GM18502 (cell line): ENCODE measurements around the gene NHP2.
"Not testable (repeated sequence)": the region's sequence is repeated elsewhere in the genome, so short reads cannot be mapped to it uniquely, and the experiment has no call there.

Experiments
- ATAC-seq: cut with Tn5 transposase; IDR thresholded peaks from one replicate; pipeline ENCODE4 v1.9.1; 2021; ENCODE audit warnings: mild to moderate bottlenecking; ENCODE audit not compliant: unreplicated experiment, poor library complexity

Gene NHP2

DNA sequence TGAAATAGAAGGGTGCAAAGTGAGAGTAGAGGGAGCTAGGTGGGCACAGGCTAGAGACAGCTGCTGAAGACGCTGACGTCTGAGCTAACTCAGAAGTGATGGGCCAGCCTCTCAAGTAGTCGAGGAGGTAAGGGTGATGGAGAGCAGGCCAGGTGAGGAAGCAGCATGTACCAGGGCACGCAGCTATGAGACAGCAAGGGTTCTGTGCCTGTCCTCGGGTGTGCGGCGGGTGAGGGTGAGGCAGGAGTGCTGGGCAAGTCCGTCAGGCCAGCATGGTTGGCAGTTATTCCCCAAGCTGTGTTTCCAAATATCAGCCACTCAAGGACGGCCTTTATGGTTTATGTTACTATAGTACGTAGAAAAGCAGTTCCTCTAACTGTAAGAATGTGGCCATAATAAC, 16.7 kb downstream of the NHP2 start:
- no peak for ATAC-seq

DNA sequence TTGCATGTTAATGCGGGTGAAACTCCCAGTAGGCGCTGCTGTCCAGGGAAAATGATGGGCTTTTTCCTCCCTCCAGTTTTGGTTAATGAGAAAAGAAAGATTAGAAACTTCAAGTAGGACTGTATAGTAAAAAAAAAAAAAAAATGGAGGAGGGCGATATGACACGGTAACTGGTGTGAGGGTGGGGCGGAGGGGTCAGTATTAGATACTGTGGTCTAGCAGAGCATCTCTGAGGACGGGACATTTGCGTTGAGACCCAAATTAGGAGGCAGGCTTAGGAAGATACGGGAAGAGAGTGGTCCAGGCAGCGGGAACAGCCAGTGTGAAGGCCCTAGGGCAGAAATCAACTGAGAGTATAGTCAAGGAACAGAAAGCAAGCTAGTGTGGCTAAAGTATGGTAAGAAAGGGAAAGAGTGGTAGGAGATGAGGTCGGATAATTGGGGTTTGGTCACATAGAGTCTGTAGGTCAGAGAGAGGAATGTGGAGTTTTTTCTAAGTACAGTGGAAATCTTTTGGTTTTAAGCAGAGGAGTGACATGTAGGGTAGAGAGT, 22.2 kb downstream of the NHP2 start:
- no peak for ATAC-seq

DNA sequence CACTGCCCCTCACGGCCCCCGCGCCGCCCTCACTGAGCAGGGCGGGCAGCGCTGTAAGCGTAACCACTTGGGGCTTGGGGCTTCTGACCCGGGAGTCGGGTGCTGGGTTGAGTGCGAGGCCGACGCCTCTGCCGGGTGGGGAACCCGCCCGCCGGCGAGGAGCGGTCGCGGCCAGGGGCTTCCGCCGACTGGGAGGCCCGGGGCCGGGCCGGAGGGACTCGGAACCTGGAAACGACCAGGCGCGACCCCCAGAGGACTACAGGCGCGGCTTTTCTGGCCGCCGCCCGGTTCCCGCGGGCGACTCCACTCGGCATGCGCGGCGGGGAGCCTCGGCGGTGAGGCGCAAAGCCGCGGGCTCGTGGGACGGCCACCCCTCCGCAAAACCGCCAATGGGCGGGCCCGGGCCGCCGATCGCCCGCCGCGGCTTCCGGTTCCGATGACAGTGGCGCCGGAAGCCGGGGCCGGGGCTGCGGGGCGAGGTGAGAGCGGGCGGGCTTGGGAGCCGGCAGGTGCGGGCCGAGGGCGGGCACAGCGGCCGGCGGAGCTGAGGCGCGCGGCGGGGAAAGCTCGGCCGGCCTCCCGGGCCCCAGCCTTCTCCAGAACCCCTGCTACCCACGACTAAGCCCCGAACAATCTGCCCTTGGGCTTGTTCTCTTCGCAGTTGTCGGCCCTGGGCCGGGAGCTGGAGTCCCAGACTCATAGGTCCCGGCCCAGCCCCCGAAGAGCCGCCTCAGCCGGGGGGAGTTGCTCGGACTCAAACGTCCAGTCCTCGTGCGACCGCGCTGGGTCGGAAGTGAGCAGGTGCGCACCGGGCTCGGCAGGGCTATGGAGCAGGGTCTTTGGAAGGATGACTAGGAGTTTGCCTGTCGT, 22.9 kb downstream of the NHP2 start, which contains the start of gene RMND5B:
RMND5B (plus strand) TSS at position 439 of the 870 bp plus-strand sequence. CDS start 7,106 bp downstream, outside the sequence.
- ATAC-seq: peak; percentile 88

DNA sequence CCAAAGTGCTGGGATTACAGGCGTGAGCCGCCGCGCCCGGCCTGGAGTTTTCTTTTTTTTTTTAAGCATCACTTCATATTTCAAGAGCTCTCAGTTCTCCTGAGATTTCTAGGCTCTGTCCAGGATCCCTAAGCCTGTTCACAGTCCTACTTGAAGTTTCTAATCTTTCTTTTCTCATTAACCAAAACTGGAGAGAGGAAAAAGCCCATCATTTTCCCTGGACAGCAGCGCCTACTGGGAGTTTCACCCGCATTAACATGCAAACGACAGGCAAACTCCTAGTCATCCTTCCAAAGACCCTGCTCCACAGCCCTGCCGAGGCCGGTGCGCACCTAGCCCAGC, 23.5 kb downstream of the NHP2 start:
- ATAC-seq: not testable (repeated sequence)

DNA sequence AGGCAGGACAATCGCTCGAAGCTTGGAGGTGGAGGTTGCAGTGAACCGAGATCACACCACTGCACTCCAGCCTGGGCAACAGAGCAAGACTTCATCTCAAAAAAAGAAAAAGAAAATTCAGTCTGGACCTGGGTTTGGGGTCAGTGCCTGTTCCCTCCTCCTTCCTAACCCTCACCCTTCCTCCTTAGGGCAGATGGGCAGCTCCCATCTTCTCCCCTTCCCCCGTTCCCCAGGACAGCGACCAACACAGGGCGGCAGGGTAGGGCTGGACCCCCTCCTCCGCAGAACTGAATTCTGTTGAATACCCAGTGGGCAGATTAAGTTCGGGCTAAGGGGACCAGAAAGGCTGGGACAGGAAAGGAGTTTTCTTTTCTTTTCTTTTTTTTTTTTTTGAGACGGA, 24.4 kb downstream of the NHP2 start:
- ATAC-seq: no peak

DNA sequence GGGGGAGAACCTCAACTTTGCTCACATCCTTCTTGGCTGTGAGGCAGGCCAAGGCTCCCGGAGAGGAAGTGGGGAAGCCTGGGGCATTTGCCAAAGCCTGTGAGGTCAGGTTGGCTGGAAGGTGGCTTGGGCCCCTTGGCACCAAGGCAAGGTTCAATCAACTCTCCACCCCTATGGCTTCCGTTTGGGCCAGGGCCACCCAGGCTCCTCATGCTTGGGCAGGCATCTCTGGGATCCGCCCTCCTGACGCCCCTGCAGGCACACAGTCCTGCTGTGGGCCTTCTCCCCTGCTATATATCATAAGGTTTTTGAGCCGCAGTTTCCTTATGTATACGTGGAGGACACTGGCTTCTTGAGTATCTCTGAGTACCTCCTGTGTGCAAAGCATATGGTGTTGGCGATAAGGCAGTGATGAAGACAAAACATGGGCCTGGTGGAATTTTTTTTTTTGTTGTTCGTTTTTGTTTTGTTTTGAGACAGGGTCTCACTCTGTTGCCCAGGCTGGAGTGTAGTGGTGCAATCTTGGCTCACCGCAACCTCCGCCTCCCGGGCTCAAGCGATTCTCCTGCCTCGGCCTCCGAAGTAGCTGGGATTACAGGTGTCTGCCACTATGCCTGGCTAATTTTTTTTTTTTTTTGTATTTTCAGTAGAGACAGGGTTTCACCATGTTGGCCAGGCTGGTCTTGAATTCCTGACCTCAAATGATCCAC, 26.2 kb downstream of the NHP2 start:
- not testable (repeated sequence) for ATAC-seq

DNA sequence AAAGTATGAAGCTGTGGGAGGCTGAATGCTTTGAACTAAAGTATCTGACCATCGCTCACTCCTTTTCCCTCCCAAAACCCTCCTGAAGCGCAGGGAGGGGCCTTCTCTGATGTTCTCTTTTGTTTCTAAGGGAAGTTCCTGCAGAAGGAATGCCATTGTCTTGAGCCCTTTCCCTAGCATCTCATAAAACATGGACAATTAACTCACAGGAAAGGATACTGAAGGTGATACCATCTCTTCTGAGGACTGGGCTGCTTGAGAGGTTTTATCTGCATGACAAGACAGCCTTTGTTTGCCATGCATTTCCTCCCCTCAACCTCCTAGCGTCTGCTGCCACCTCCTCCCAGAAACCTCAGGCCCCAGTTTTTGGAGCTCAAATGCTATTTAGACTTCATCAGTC, 27.1 kb downstream of the NHP2 start:
- no peak for ATAC-seq

DNA sequence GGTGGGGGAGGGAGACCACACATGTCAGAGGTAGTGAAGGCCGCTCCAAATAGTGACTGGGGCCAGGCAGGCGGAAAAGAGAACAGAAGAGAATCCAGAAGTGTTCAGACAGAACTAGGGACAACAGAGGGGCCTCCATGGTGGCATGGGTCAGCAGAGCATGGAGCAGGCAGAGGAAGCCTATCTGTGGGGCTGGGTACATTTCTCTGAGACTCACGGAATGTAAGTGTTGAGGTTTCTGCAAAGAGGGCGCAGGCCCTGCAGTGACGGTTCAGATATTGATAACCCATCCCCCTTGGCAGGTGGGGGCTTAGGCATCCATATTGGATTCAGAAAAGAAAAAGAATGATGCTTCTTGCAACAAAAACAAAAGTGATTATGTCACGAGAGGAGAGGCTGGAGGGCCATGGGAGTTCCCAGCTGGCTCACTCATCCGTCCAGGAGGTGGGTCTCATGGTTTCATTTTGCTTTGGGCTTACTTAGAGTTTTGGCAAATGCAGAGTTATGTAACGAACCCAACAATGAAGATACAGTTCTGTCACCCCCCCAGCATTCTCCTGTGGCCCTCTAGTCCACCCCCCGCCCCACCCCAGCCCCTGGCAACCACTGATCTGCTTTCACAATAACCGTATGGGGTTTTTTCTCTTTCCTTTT, 28.3 kb downstream of the NHP2 start:
- no peak for ATAC-seq

DNA sequence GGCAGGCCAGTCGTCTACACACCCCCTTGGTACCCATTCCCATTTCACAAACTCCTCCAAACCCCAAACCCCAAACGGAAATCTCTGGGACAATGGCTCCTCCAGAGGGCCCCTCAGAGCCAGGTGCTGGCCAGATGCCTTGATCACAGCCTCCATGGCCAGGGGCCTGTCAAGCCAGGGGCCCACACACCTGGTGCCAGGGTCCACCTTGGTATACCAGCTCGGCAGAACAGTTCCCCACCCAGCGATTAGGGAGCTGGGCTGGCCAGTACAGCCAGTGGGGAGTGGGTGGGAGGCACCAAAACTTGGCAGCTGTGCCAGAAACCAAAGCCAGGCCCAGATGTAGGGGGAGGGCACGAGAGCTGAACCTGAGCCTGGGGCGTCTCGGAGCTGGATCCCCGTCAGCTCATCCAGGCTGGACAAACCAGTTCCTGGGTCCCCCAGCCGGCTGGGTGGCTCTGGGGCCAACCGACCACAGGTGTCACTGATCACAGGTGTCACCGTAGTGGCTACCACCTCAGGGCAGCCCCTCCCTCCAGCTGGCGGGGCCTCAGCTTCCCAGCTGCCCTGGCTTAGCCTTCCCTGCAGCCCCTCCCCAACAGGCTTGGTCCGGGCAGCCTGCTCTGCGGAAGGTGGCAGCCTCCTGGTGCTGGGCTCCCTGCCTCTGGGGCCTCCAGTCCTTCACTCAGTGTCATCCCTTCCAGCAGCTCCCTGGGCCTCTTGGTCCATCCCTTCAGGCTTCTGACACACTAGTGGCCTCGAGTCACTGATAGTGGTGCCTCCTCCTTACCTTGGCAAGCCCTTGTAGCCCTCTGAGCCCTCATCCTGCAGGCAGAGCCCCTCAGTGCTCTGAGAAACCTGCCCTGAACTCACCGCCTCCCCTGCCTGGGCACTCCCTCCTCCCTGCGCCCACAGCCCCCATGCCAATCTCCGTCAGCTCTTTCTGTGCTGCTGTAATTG, 29.4 kb downstream of the NHP2 start:
- no peak for ATAC-seq

DNA sequence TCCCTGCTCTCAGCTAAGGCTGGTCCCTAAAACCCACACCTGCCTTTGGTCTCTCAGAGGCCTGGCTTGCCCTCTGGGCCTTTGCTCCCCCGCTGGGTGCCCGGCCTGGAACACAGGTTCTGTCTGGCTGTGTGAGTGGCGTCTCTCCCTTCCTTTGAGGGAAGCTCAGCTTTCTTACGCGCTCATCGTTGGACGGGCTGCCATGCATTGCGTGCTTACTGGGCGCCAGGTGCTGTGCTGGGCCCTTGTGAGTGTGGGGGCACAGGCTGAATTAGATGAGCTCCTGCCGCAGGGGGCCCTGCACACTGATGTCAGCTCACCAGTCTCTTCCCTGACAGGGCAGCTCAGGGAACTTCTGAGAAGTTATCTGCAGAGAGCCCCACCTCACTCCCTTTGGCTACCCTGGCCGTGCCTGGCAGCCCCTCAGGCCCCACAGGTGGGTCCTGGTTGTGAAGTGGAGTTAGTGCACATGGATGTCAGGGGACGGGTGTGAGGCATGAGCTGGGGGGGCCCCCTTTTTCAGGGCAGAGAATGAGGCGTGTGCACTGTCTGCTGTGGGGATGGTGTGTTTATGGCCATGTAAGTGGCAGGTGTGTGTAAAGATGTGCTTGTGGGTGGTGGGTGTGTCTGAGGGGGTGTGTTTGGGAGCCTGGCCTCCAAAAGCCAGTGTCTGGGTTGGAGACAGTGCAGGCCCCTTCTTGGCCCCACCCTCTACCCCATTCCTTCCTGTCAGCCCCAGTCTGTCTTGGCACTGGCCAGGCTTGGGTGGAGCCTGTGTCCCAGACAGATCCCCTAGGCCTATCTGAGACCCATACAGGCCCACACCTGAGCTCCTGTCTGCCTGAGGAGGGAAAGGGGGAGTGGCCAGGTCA, 30.4 kb downstream of the NHP2 start:
- ATAC-seq: no peak

DNA sequence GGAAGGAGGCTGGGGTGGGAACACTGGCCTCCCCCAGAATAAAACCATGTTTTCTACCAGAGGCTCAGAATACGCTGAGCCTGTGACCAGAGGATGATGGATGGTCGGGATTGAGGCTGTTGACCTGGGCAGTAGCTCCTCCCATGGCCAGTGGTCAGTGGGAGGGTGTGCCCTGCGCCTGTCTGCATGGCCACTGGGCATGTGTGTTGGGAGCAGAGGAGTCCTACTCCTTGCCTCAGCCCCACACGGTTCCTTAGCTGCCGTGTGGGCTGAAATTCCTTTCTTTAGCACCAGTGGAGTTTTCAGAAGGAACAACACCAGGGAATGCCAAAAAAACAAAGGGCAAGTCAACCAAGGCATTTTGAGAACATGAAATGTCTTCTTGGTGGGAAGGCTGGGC, 31.3 kb downstream of the NHP2 start:
- ATAC-seq: no peak

DNA sequence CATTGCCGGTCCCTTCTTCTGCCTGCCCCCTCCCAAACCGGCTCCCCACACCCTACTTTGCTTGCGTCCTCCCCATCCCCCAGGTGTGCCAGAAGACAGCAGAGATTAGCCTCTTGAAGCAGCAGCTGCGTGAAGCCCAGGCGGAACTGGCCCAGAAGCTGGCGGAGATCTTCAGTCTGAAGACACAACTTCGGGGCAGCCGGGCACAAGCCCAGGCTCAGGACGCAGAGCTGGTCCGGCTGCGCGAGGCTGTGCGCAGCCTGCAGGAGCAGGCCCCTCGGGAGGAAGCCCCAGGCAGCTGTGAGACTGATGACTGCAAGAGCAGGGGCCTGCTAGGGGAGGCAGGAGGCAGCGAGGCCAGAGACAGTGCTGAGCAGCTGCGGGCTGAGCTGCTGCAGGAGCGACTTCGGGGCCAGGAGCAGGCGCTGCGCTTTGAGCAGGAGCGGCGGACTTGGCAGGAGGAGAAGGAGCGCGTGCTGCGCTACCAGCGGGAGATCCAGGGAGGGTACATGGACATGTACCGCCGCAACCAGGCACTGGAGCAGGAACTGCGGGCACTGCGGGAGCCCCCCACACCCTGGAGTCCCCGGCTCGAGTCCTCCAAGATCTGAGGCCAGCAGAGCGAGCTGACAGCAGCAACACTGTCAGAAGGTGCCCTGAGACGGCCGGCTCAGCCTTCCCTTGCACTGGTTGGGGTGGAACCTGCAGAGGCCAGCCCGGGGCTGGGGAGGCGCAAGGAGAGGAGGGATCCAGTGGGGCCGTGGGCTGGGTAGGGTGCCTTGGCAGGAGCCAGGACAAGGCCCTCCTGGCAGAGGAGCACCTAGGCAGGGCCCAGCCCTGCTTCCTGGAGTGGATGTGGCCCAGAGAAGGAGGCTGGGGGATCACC, 32.1 kb downstream of the NHP2 start:
- no peak for ATAC-seq

DNA sequence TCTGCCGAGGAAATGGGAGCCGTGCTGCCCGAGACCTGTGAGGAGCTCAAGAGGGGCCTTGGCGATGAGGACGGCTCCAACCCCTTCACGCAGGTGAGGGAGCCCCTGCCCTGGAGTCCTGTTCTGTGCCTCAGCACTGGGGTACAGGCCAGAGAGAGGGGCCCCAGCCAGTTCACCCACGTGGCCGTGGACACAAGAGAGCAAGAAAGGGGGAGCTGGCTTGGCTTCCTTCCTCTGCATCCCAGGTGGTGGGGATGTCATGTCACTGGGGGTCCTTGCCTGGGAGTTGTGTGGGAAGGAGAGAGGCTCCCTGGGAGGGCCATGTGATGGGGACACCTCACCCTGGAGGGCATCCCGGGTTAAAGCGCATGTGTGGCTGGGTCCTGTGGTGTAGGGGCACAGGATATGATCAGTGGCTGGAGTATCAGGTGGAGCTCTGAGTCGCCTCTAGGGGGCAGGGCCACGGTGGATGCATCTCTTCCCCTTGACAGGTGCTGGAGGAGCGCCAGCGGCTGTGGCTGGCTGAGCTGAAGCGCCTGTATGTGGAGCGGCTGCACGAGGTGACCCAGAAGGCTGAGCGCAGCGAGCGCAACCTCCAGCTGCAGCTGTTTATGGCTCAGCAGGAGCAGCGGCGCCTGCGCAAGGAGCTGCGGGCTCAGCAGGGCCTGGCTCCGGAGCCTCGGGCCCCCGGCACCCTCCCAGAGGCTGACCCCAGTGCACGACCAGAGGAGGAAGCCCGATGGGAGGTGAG, 32.9 kb downstream of the NHP2 start:
- peak; percentile 80 for ATAC-seq

DNA sequence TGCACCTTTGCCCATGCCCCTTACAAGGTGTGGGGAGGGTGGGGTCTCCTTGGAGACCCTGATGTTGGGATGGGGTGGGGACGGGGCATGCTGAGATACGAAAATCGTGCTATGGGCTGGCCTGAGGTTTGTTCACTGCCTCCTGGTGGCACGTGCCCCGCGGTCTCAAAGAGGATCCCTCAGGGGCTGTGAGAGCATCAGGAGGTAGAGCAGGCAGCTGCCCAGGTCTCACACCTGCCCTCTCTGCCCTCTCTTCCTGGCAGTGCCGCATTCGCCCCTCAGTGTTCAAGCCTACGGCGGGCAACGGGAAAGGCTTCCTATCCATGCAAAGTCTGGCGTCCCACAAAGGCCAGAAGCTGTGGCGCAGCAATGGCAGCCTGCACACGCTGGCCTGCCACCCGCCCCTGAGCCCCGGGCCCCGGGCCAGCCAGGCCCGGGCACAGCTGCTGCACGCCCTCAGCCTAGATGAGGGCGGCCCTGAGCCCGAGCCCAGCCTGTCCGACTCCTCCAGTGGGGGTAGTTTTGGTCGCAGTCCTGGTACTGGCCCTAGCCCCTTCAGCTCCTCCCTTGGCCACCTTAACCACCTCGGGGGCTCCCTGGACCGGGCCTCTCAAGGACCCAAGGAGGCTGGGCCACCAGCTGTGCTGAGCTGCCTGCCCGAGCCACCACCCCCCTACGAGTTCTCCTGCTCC, 33.6 kb downstream of the NHP2 start:
- no peak for ATAC-seq

DNA sequence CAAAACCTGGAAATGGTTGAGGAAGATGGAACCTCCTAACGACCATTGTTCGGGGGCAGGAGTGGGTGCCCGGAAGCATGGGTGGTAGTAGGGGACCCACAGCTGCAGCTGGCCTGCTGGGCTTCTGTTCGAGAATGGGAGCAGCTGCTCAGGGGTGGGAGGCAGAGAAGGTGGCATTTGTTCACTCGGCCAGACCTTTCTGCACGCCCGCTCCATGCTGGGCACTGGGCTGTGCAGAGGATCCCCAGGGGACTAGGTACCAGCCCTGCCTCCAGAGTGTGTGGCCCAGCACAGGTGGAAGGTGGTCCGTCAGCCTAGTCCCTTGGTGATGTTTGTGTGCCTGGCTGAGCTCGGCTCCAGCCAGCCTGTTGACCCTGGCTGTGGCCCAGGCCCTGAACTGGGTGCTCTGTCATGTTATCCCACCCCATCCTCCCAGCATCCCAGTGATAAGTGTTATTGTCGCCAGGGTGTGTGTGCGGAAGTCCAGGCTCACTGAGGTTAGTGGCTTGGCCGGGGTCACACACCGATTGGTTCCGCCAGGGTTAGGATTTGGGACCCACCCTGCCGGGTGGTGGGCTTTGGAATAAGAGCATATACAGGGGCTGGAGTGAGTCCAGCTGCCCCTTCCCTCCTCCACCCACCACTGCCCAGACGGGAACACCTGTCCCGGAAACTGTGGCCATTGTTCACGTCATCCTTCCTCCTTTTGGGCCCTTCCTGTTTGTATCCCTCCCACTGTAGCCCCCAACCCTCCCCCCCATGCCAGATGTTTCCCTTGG, 35.6 kb downstream of the NHP2 start:
- ATAC-seq: no peak
